Parathyroid adenoma (tissue), 2 donors: ENCODE data around the gene ADCY5.

ENCODE experiments used
- H2AFZ ChIP-seq: fragments of 300-600 bp; sonication (generic); one replicate; pipeline ENCODE4 v1.7.0; 2017; ENCODE audit warnings: antibody characterized with exemption, mild to moderate bottlenecking
- H3K27ac ChIP-seq: fragments of 300-600 bp; sonication (generic); one replicate; pipeline ENCODE4 v1.7.0; 2017
- H3K27me3 ChIP-seq: fragments of 300-600 bp; sonication (generic); one replicate; pipeline ENCODE4 v1.7.0; 2017; ENCODE audit warnings: low read length; ENCODE audit not compliant: control insufficient read depth, insufficient read depth
- H3K36me3 ChIP-seq: fragments of 300-600 bp; sonication (generic); one replicate; pipeline ENCODE4 v1.7.0; 2017; ENCODE audit warnings: low read length; ENCODE audit not compliant: control insufficient read depth, insufficient read depth
- H3K4me1 ChIP-seq: fragments of 300-600 bp; sonication (generic); one replicate; pipeline ENCODE4 v1.7.0; 2017; ENCODE audit warnings: control low read depth
- H3K4me2 ChIP-seq: fragments of 300-600 bp; sonication (generic); one replicate; pipeline ENCODE4 v1.7.0; 2017; ENCODE audit warnings: low read length
- H3K4me3 ChIP-seq: fragments of 300-600 bp; sonication (generic); one replicate; pipeline ENCODE4 v1.7.0; 2017; ENCODE audit warnings: low read depth, low read length
- H3K79me2 ChIP-seq: fragments of 300-600 bp; sonication (generic); one replicate; pipeline ENCODE4 v1.7.0; 2017; ENCODE audit warnings: control low read depth
- H3K9ac ChIP-seq: fragments of 300-600 bp; sonication (generic); one replicate; pipeline ENCODE4 v1.7.0; 2017; ENCODE audit warnings: mild to moderate bottlenecking
- H3K9me3 ChIP-seq: fragments of 300-600 bp; sonication (generic); one replicate; pipeline ENCODE4 v1.7.0; 2017; ENCODE audit warnings: low read length; ENCODE audit not compliant: control insufficient read depth
- TF ChIP-seq, protein P1 (sequence below): fragments of 300-600 bp; sonication (generic); IDR thresholded peaks from one replicate; pipeline ENCODE4 v1.7.0; 2017; ENCODE audit warnings: antibody characterized with exemption, mild to moderate bottlenecking
- donor health status: primary hyperparathyroidism.

ADCY5 gene

GRCh38 chr3:123447749-123448517, 957 bp downstream of the ADCY5 start:
- Histone ChIP-seq H3K9ac (no peak overlapping the region), H3K79me2 (no peaks in the 10 kb centered on the region), H3K27ac (no peak overlapping the region), H2AFZ (peak overlapping the region; percentile 98), H3K27me3 (peaks cover 4% of the 10 kb centered on the region), H3K9me3 (no peaks in the 10 kb centered on the region), H3K4me2 (peak overlapping the region; percentile 76), H3K4me1 (no peaks in the 10 kb centered on the region), H3K36me3 (no peaks in the 10 kb centered on the region), H3K4me3 (no peak overlapping the region)
- TF ChIP-seq, protein P1, sequence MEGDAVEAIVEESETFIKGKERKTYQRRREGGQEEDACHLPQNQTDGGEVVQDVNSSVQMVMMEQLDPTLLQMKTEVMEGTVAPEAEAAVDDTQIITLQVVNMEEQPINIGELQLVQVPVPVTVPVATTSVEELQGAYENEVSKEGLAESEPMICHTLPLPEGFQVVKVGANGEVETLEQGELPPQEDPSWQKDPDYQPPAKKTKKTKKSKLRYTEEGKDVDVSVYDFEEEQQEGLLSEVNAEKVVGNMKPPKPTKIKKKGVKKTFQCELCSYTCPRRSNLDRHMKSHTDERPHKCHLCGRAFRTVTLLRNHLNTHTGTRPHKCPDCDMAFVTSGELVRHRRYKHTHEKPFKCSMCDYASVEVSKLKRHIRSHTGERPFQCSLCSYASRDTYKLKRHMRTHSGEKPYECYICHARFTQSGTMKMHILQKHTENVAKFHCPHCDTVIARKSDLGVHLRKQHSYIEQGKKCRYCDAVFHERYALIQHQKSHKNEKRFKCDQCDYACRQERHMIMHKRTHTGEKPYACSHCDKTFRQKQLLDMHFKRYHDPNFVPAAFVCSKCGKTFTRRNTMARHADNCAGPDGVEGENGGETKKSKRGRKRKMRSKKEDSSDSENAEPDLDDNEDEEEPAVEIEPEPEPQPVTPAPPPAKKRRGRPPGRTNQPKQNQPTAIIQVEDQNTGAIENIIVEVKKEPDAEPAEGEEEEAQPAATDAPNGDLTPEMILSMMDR: no peak

DNA sequence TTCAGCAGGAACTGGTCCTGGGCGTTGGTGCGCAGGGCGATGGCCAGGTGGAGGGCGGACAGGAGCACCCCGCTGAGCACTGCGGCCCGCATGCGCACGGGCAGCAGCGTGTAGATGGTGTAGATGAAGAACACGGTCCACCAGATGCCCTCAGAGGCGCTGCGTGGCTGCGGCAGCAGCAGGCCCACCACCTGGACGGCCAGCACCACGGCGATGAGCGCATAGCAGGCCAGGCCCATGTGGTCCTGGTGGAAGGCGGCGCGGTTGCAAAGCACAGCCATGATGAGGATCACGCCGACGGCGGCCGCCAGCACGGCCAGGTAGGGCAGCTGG, 1.5 kb downstream of the ADCY5 start:
- H3K4me3 ChIP-seq: no peak overlapping the region

DNA sequence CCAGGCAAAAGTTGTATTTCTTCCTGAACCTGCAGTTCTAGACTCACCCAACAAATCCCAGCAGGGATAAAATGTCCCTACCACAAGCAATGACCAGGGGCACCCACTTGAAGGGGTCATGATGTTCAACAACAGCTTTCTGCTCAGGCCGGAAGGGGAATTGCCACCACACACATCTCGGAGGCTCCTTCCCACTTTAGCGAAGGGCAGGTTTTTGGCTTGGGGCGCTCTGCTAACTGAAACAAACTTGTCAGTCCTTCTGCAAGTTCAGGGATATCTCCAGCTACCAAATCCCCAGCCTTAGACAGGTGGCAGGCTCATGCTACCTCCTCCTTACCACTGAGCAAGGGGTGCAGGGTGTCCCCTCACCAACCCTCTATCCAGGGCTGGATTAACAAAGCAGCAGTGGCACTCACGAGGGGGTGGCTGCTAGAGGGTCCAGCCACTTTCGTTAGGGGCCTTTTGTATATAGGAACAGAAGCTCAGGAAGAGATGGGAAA, 2.2 kb downstream of the ADCY5 start:
- TF ChIP-seq, protein P1: no peak
- H3K79me2 ChIP-seq: no peaks in the 10 kb centered on the region
- no peaks in the 10 kb centered on the region for H3K36me3 ChIP-seq
- H3K4me1 ChIP-seq: no peaks in the 10 kb centered on the region
- no peaks in the 10 kb centered on the region for H3K9me3 ChIP-seq
- H3K9ac ChIP-seq: no peak overlapping the region
- peaks cover 4% of the 10 kb centered on the region for H3K27me3 ChIP-seq
- no peak overlapping the region for H3K27ac ChIP-seq
- no peak overlapping the region for H3K4me2 ChIP-seq
- H3K4me3 ChIP-seq: no peak overlapping the region
- no peak overlapping the region for H2AFZ ChIP-seq

More for the DNA sequence above, 1.5 kb downstream of the ADCY5 start:
- Histone ChIP-seq H2AFZ (no peak overlapping the region), H3K4me2 (no peak overlapping the region), H3K27me3 (peaks cover 4% of the 10 kb centered on the region), H3K79me2 (no peaks in the 10 kb centered on the region), H3K36me3 (no peaks in the 10 kb centered on the region), H3K9ac (no peak overlapping the region), H3K4me1 (no peaks in the 10 kb centered on the region), H3K27ac (no peak overlapping the region), H3K9me3 (no peaks in the 10 kb centered on the region)
- TF ChIP-seq, protein P1: no peak

- H3K27ac ChIP-seq: no peak overlapping the region
- no peaks in the 10 kb centered on the region for H3K9me3 ChIP-seq
- H3K4me2 ChIP-seq: no peak overlapping the region
- no peak overlapping the region for H2AFZ ChIP-seq
- H3K4me1 ChIP-seq: peaks cover under 1% of the 10 kb centered on the region
- no peak overlapping the region for H3K4me3 ChIP-seq
- no peaks in the 10 kb centered on the region for H3K36me3 ChIP-seq
- no peaks in the 10 kb centered on the region for H3K79me2 ChIP-seq
- H3K27me3 ChIP-seq: peaks cover 4% of the 10 kb centered on the region
- H3K9ac ChIP-seq: no peak overlapping the region
- TF ChIP-seq, protein P1: no peak
Observed at GRCh38 chr3:123446210-123446609, 2.7 kb downstream of the ADCY5 start.

GRCh38 chr3:123445702-123446101, 3.2 kb downstream of the ADCY5 start:
- TF ChIP-seq, protein P1: no peak
- H3K9me3 ChIP-seq: no peaks in the 10 kb centered on the region
- H3K9ac ChIP-seq: no peak overlapping the region
- peaks cover 5% of the 10 kb centered on the region for H3K4me1 ChIP-seq
- no peak overlapping the region for H3K27ac ChIP-seq
- no peak overlapping the region for H3K4me2 ChIP-seq
- no peak overlapping the region for H3K4me3 ChIP-seq
- H3K27me3 ChIP-seq: peaks cover 4% of the 10 kb centered on the region
- H2AFZ ChIP-seq: no peak overlapping the region
- no peaks in the 10 kb centered on the region for H3K79me2 ChIP-seq
- no peaks in the 10 kb centered on the region for H3K36me3 ChIP-seq
